ENCODE measurements around the gene CUL9. TPM values are rescaled to one million over a fixed set of nuclear protein-coding genes. Genes with fewer than 3 reads are reported as not detected.

CUL9 gene
- total and polyA plus RNA-seq, 2 donors (not counting 1 experiment from before 2014, with no cell fraction given) = 6.7 to 32.2 TPM

DNA sequence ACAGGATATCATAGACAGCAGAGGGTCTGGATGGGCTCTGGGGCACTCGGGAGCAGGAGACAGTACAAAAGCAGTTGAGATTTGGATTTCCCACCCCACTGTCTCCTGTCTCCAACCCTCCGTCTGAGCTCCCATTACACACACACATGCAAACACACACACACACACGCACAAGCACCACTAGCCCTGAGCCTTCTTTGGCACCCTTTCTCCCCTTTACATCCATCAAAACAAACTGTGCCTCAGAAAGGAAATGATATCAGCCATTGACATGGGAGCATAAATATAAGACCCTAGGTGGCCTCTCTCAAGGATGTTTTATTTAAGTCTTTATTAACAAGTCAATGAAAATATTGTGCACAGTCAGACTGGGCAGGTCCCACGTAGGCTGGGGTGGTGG is 78.8 kb downstream of the CUL9 start:
- no peak overlapping the region for H3K9ac ChIP-seq (ENCODE audit: insufficient read depth, low read length)
- no peaks in the 10 kb centered on the region for H3K36me3 ChIP-seq (ENCODE audit: control insufficient read depth, insufficient read depth, low read length)
- H3K4me2 ChIP-seq (ENCODE audit: extremely low read depth, insufficient read depth, low read length) = no peak overlapping the region
- no peaks in the 10 kb centered on the region for H3K4me1 ChIP-seq (ENCODE audit: control insufficient read depth, extremely low read depth, insufficient read depth, low read length)
- no peak for DNase-seq (ENCODE audit: low read depth in 2 of 2)
- H3K9me3 ChIP-seq (ENCODE audit: control insufficient read depth, insufficient read depth, low read depth, low read length) = no peaks in the 10 kb centered on the region
- no peaks in the 10 kb centered on the region for H3K27me3 ChIP-seq (ENCODE audit: control insufficient read depth, insufficient read depth, low read length)
- TF ChIP-seq, protein P1, sequence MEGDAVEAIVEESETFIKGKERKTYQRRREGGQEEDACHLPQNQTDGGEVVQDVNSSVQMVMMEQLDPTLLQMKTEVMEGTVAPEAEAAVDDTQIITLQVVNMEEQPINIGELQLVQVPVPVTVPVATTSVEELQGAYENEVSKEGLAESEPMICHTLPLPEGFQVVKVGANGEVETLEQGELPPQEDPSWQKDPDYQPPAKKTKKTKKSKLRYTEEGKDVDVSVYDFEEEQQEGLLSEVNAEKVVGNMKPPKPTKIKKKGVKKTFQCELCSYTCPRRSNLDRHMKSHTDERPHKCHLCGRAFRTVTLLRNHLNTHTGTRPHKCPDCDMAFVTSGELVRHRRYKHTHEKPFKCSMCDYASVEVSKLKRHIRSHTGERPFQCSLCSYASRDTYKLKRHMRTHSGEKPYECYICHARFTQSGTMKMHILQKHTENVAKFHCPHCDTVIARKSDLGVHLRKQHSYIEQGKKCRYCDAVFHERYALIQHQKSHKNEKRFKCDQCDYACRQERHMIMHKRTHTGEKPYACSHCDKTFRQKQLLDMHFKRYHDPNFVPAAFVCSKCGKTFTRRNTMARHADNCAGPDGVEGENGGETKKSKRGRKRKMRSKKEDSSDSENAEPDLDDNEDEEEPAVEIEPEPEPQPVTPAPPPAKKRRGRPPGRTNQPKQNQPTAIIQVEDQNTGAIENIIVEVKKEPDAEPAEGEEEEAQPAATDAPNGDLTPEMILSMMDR (conservative IDR thresholded peaks at IDR 0.05 in 1 of 2, IDR thresholded peaks at IDR 0.05 in 1 of 2; ENCODE audit: low read depth in 1 of 2, low read length in 2 of 2) = no peak
- H2AFZ ChIP-seq (ENCODE audit: low read length) = no peak overlapping the region
- H3K79me2 ChIP-seq (ENCODE audit: control insufficient read depth, insufficient read depth, low read length) = no peaks in the 10 kb centered on the region
- H4K20me1 ChIP-seq (ENCODE audit: control insufficient read depth, extremely low read depth, insufficient read depth, low read length) = no peaks in the 10 kb centered on the region
- H3K27ac ChIP-seq (ENCODE audit: insufficient read depth, low read length) = no peak overlapping the region
- H3K4me3 ChIP-seq (replicated peaks in 1 of 4; ENCODE audit: control extremely low read depth in 1 of 4, insufficient read depth in 1 of 4, low read depth in 3 of 4, low read length in 4 of 4) = no peak overlapping the region

DNA sequence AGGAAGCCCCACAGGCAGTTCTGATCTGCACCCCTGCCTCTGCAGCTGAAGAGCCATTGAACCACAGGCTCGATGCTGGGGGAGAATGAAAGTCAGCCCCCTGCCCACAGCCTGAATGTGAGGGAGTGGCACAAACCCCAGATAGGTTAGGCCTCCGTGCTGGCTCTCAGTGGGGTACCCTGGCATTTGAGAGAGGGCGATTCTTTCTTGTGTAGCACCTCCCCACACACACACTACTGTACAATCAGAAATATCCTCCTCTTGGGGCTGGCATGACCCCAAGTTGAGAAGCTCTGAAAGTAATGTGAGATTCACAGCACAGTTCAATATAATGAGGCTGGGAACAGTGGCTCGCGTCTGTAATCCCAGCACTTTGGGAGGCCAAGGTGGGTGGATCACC is 79.2 kb downstream of the CUL9 start:
- Histone ChIP-seq H3K36me3 (ENCODE audit: control insufficient read depth, insufficient read depth, low read length) (no peaks in the 10 kb centered on the region), H2AFZ (ENCODE audit: low read length) (no peak overlapping the region), H3K27me3 (ENCODE audit: control insufficient read depth, insufficient read depth, low read length) (no peaks in the 10 kb centered on the region), H3K4me1 (ENCODE audit: control insufficient read depth, extremely low read depth, insufficient read depth, low read length) (no peaks in the 10 kb centered on the region), H3K4me3 (replicated peaks in 1 of 4; ENCODE audit: control extremely low read depth in 1 of 4, insufficient read depth in 1 of 4, low read depth in 3 of 4, low read length in 4 of 4) (no peak overlapping the region), H3K79me2 (ENCODE audit: control insufficient read depth, insufficient read depth, low read length) (no peaks in the 10 kb centered on the region), H3K9ac (ENCODE audit: insufficient read depth, low read length) (no peak overlapping the region), H3K4me2 (ENCODE audit: extremely low read depth, insufficient read depth, low read length) (no peak overlapping the region), H4K20me1 (ENCODE audit: control insufficient read depth, extremely low read depth, insufficient read depth, low read length) (no peaks in the 10 kb centered on the region), H3K27ac (ENCODE audit: insufficient read depth, low read length) (no peak overlapping the region), H3K9me3 (ENCODE audit: control insufficient read depth, insufficient read depth, low read depth, low read length) (no peaks in the 10 kb centered on the region)
- TF ChIP-seq, protein P1 (conservative IDR thresholded peaks at IDR 0.05 in 1 of 2, IDR thresholded peaks at IDR 0.05 in 1 of 2; ENCODE audit: low read depth in 1 of 2, low read length in 2 of 2) = no peak
- TF ChIP-seq EZH2 (IDR thresholded peaks at IDR 0.05; ENCODE audit: low read length, missing control alignments) = no peak
- no peak for DNase-seq (ENCODE audit: low read depth in 2 of 2)

DNA sequence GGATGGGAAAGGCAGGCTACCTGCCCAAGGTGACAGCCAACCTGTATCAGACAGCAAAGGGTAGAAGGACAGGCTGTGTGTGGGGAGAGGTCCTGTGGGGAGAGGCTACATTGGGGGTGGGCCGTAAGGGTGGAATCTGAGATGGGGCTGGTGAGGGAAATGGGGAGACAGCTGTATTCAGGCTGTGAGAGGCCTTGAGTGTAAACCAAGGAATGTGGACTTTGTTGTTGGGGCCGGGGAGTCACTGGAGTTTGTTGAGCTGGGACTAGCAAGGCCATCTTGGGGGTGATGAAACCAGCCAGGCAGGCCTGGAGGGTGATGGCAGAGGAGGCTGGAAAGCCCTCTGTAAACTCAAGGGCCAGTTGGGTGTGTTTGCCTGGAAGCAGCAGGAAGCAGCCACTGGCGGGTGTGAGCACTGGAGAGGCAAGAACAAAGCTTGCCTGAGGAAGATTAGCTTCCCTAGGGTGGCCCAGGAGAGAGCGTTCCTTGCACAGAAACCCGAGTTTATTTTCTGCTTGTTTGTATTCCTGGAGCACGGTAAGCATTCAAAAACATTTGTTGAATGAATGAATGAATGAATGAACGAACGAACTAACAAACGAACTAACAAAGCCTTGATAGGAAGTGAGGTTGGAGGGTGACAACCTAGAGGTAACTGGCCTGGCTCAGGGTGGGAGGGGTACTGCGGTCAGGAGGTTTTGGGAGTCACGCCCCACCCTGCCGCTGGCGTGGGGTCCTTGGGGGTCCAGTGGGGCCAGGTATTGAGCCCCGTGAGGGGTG is 80.2 kb downstream of the CUL9 start:
- Histone ChIP-seq H3K36me3 (ENCODE audit: control insufficient read depth, insufficient read depth, low read length) (no peaks in the 10 kb centered on the region), H3K79me2 (ENCODE audit: control insufficient read depth, insufficient read depth, low read length) (no peaks in the 10 kb centered on the region), H2AFZ (ENCODE audit: low read length) (no peak overlapping the region), H3K4me3 (replicated peaks in 1 of 4; ENCODE audit: control extremely low read depth in 1 of 4, insufficient read depth in 1 of 4, low read depth in 3 of 4, low read length in 4 of 4) (no peak overlapping the region), H4K20me1 (ENCODE audit: control insufficient read depth, extremely low read depth, insufficient read depth, low read length) (no peaks in the 10 kb centered on the region), H3K4me1 (ENCODE audit: control insufficient read depth, extremely low read depth, insufficient read depth, low read length) (no peaks in the 10 kb centered on the region), H3K9me3 (ENCODE audit: control insufficient read depth, insufficient read depth, low read depth, low read length) (no peaks in the 10 kb centered on the region), H3K4me2 (ENCODE audit: extremely low read depth, insufficient read depth, low read length) (no peak overlapping the region), H3K27me3 (ENCODE audit: control insufficient read depth, insufficient read depth, low read length) (peaks cover 4% of the 10 kb centered on the region), H3K27ac (ENCODE audit: insufficient read depth, low read length) (no peak overlapping the region), H3K9ac (ENCODE audit: insufficient read depth, low read length) (no peak overlapping the region)
- no peak for TF ChIP-seq EZH2 (IDR thresholded peaks at IDR 0.05; ENCODE audit: low read length, missing control alignments)
- TF ChIP-seq, protein P1 (conservative IDR thresholded peaks at IDR 0.05 in 1 of 2, IDR thresholded peaks at IDR 0.05 in 1 of 2; ENCODE audit: low read depth in 1 of 2, low read length in 2 of 2) = no peak
- DNase-seq (ENCODE audit: low read depth in 2 of 2) = no peak

Data from fibroblast of lung (primary cell).